Effector memory CD4-positive, alpha-beta T cell (primary cell): ENCODE data around the gene SERPINA4.

Source experiments
- DNase-seq, 3 donors: peaks; one replicate each; pipeline ENCODE4 v3.0.0-alpha.2; 2020
- H3K27ac ChIP-seq: 2 replicates; pipeline ENCODE4 v1.7.0; 2013; ENCODE audit warnings: mild to moderate bottlenecking, low read length, moderate library complexity; ENCODE audit not compliant: insufficient read depth, poor library complexity, severe bottlenecking
- H3K27me3 ChIP-seq: replicated peaks from 2 replicates; pipeline ENCODE4 v1.7.0; 2013; ENCODE audit warnings: mild to moderate bottlenecking, low read length; ENCODE audit not compliant: insufficient read depth, control insufficient read depth, poor library complexity, severe bottlenecking
- H3K36me3 ChIP-seq: 2 replicates; pipeline ENCODE4 v1.7.0; 2013; ENCODE audit warnings: mild to moderate bottlenecking, low read length, moderate library complexity; ENCODE audit not compliant: control insufficient read depth, insufficient read depth
- H3K4me1 ChIP-seq: 2 replicates; pipeline ENCODE4 v1.7.0; 2013; ENCODE audit warnings: low read length, mild to moderate bottlenecking; ENCODE audit not compliant: control insufficient read depth, insufficient read depth, poor library complexity, severe bottlenecking
- H3K4me3 ChIP-seq: 2 replicates; pipeline ENCODE4 v1.7.0; 2013; ENCODE audit warnings: low read length, low read depth, mild to moderate bottlenecking; ENCODE audit not compliant: insufficient read depth, poor library complexity, severe bottlenecking
- H3K9me3 ChIP-seq: 2 replicates; pipeline ENCODE4 v1.7.0; 2013; ENCODE audit warnings: mild to moderate bottlenecking, low read length, moderate library complexity; ENCODE audit not compliant: control insufficient read depth

SERPINA4 gene

GRCh38 chr14:94611179-94611578, 49.9 kb downstream of the SERPINA4 start:
- DNase-seq = no peak
- Histone ChIP-seq H3K4me1 (no peaks in the 10 kb centered on the region), H3K27me3 (no peaks in the 10 kb centered on the region), H3K4me3 (no peak overlapping the region), H3K36me3 (no peaks in the 10 kb centered on the region), H3K9me3 (no peaks in the 10 kb centered on the region), H3K27ac (no peak overlapping the region)

- no peak within 1 kb of the TSS for H3K27ac ChIP-seq
- H3K4me1 ChIP-seq = no peaks in the 10 kb centered on the region
- DNase-seq = no peak
- H3K27me3 ChIP-seq = no peaks in the 10 kb centered on the region
- no peaks in the 10 kb centered on the region for H3K36me3 ChIP-seq
- no peak within 1 kb of the TSS for H3K4me3 ChIP-seq
- no peaks in the 10 kb centered on the region for H3K9me3 ChIP-seq
Measured at GRCh38 chr14:94612174-94612573, 50.9 kb downstream of the SERPINA4 start, which contains the start of gene SERPINA3. Gene SERPINA3 (plus strand): TSS chr14:94612391. CDS start chr14:94614442, 2,051 bp downstream.

- no peaks in the 10 kb centered on the region for H3K9me3 ChIP-seq
- no peaks in the 10 kb centered on the region for H3K27me3 ChIP-seq
- H3K4me3 ChIP-seq = no peak overlapping the region
- no peaks in the 10 kb centered on the region for H3K4me1 ChIP-seq
- no peaks in the 10 kb centered on the region for H3K36me3 ChIP-seq
- no peak for DNase-seq
- H3K27ac ChIP-seq = no peak overlapping the region
Measured at GRCh38 chr14:94612580-94613554, 51.6 kb downstream of the SERPINA4 start.

DNA sequence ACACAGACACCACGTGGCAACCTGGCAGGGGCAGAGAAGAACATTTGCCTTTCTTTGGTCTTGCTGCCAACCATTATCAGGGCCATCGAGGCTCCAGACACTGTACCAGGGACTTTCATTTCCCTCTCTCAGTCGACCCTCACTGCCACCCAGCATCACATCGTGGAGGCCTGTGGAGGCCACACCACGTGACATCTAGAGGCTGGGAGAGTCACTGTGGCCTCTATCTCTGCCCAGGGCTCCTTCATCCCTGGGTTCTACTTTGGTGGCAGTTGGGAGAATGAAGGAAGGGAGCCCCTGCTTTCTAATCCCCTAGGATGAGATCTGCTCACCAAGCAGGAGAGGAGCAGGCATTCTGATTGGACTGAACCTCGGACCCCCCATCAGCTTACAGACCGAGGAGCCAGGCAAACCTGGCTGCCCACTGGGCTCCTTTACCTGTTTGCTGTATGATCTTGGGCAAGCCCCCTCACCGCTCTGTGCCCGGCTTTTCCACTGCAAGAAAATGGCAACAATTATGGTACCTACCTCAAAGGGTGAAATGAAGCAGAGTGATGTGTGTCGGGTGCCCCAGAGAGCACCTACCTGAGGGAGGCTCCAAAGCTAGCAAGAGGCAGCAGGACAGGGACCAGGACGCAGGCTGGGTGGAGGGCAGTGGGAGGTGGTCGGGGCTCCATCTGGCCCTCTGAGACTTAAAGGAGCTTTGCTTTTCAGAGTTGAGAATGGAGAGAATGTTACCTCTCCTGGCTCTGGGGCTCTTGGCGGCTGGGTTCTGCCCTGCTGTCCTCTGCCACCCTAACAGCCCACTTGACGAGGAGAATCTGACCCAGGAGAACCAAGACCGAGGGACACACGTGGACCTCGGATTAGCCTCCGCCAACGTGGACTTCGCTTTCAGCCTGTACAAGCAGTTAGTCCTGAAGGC, 52.7 kb downstream of the SERPINA4 start:
- Histone ChIP-seq H3K9me3 (no peaks in the 10 kb centered on the region), H3K4me3 (no peak overlapping the region), H3K27me3 (no peaks in the 10 kb centered on the region), H3K36me3 (no peaks in the 10 kb centered on the region), H3K27ac (no peak overlapping the region), H3K4me1 (no peaks in the 10 kb centered on the region)
- no peak for DNase-seq

- Histone ChIP-seq H3K4me3 (no peak overlapping the region), H3K4me1 (no peaks in the 10 kb centered on the region)
Measured at GRCh38 chr14:94614802-94615201, 53.6 kb downstream of the SERPINA4 start.

DNA sequence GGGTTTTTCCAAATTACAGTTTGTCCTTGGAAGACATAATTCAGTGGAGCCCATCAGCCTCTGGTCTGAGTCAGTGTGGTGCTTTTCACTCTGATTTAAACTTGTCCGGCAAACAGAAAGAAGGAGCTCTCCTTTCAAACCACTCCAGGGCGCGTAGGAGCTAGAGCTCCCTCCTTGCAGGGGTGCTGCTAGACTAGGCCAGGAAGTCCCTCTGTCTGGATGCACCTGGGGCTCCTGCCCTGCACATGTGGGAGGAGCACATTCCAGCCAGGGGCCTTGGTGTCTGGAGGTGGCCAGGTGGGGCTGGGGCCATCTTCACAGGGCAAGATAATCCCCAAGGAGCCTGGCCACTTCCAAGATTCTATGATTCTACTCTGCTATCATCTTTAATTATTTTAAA, 54.0 kb downstream of the SERPINA4 start:
- Histone ChIP-seq H3K36me3 (no peaks in the 10 kb centered on the region), H3K9me3 (no peaks in the 10 kb centered on the region), H3K27ac (no peak overlapping the region), H3K27me3 (no peaks in the 10 kb centered on the region), H3K4me1 (no peaks in the 10 kb centered on the region), H3K4me3 (no peak overlapping the region)
- no peak for DNase-seq

More at GRCh38 chr14:94614802-94615201, 53.6 kb downstream of the SERPINA4 start:
- H3K9me3 ChIP-seq = no peaks in the 10 kb centered on the region
- H3K36me3 ChIP-seq = no peaks in the 10 kb centered on the region
- no peak for DNase-seq
- H3K27me3 ChIP-seq = no peaks in the 10 kb centered on the region
- no peak overlapping the region for H3K27ac ChIP-seq

DNA sequence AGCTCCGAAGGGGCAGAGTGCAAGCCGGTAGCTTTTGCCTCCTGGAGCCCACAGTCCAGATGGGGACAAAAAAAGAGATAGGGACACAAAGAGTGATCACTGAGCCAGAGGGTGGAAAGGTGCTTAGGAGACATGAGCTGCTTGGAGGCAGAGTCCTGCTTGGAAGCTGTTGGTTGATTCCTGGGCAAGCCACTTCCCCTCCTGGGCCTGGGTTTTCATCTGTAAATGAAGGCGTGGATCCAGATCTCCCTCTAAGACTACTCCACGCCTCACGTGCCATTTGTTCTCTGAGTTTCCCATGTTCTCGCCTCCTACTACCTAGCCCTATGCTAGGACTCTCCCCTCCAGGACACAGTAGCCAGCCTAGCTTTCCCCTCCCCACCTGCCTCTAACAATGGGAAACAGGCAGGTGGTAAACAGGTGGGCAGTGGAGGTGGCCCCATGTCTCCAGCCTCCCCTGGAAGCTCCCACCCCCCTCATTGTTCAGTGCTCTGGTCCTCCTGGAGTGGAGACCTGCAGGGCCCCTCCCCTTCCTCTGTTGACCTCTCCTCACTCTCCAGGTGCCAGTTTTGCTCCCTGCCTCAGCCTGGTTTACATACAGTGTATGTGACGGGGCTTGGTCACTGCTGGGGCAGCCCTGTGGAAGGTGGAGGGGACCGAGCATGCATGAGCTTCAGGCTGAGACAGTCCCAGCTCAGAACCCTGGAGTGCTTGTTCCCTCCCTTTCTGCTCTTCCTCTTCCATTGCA, 54.8 kb downstream of the SERPINA4 start:
- Histone ChIP-seq H3K27me3 (no peaks in the 10 kb centered on the region), H3K36me3 (no peaks in the 10 kb centered on the region), H3K4me3 (no peak overlapping the region), H3K27ac (no peak overlapping the region), H3K9me3 (no peaks in the 10 kb centered on the region), H3K4me1 (no peaks in the 10 kb centered on the region)
- DNase-seq = no peak

DNA sequence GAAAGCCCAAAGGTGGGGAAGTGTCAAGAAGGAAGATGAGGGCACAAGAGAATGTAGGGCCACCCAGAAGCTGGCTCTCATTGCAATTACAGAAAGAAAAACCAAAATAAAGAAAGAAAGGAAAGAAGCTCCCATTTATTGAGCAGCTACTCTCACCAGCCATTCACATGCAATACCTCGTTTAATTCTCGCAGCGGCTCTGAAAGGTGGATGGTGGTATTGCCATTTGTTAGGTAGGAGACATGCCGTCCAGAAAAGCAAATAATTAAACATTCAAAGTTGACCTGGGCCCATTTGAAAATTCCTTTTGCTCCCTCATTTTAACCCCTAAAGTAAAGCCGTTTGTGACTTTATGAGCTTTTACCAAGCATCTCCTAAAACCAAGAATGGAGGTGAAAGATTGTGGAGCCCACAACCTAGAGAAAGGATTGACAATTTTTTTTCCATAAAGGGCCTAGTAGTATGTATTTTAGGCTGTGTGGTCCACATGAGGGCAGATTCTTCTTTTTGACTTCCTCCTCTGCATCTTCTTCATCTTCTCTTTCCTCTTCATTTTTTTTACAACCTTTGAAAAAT, 56.2 kb downstream of the SERPINA4 start:
- no peak for DNase-seq
- Histone ChIP-seq H3K27ac (no peak overlapping the region), H3K27me3 (no peaks in the 10 kb centered on the region), H3K4me3 (no peak overlapping the region), H3K4me1 (no peaks in the 10 kb centered on the region), H3K36me3 (no peaks in the 10 kb centered on the region), H3K9me3 (no peaks in the 10 kb centered on the region)
